GM23338 (cell line): ENCODE measurements around the gene TMEM120B. TPM values are rescaled to one million over a fixed set of nuclear protein-coding genes. Genes with fewer than 3 reads are reported as not detected.

Experiments
- ATAC-seq: fragments of 200-7000 bp; cut with Tn5 transposase; 3 replicates; pipeline ENCODE4 v1.9.1; 2020
- DNase-seq: peaks from one replicate; pipeline ENCODE4 v3.0.0-alpha.2; 2015; ENCODE audit warnings: low spot score
- H2AFZ ChIP-seq: fragments of 200-600 bp; sonication (generic); 2 replicates; pipeline ENCODE4 v1.8.0; 2016; ENCODE audit warnings: antibody characterized with exemption, mild to moderate bottlenecking, moderate library complexity
- H3F3A ChIP-seq: fragments of 200-600 bp; sonication (generic); replicated peaks from 2 replicates; pipeline ENCODE4 v1.8.0; 2017; ENCODE audit warnings: antibody characterized with exemption, mixed run types, low read depth
- H3K27ac ChIP-seq: fragments of 200-600 bp; sonication (generic); 2 replicates; pipeline ENCODE4 v1.6.1; 2016; ENCODE audit warnings: low read depth
- H3K27me3 ChIP-seq: fragments of 200-600 bp; sonication (generic); 2 replicates; pipeline ENCODE4 v1.8.0; 2016; ENCODE audit warnings: mild to moderate bottlenecking, mixed run types, moderate library complexity; ENCODE audit not compliant: insufficient read depth
- H3K36me3 ChIP-seq: fragments of 200-600 bp; sonication (generic); 2 replicates; pipeline ENCODE4 v1.8.0; 2016; ENCODE audit warnings: mild to moderate bottlenecking; ENCODE audit not compliant: insufficient read depth
- H3K4me1 ChIP-seq: fragments of 200-600 bp; sonication (generic); 2 replicates; pipeline ENCODE4 v1.8.0; 2016; ENCODE audit warnings: mild to moderate bottlenecking, moderate library complexity; ENCODE audit not compliant: insufficient read depth
- H3K4me2 ChIP-seq: fragments of 200-600 bp; sonication (generic); 2 replicates; pipeline ENCODE4 v1.7.1; 2017; ENCODE audit warnings: mixed run types
- H3K4me3 ChIP-seq: fragments of 200-600 bp; sonication (generic); 2 replicates; pipeline ENCODE4 v1.6.1; 2016; ENCODE audit warnings: mixed run types
- H3K79me2 ChIP-seq: fragments of 200-600 bp; sonication (generic); replicated peaks from 2 replicates; pipeline ENCODE4 v1.8.0; 2017; ENCODE audit warnings: mild to moderate bottlenecking; ENCODE audit not compliant: insufficient read depth
- H3K9me2 ChIP-seq: fragments of 200-600 bp; sonication (generic); 2 replicates; pipeline ENCODE4 v1.8.0; 2017; ENCODE audit not compliant: insufficient read depth
- H4K20me1 ChIP-seq: fragments of 200-600 bp; sonication (generic); replicated peaks from 2 replicates; pipeline ENCODE4 v1.8.0; 2017; ENCODE audit warnings: mild to moderate bottlenecking; ENCODE audit not compliant: insufficient read depth
- H3K27ac Mint-ChIP-seq: 2 replicates; pipeline ENCODE4 v1.8.0; 2020; ENCODE audit warnings: inconsistent platforms, mild to moderate bottlenecking, moderate library complexity, mixed read lengths
- H3K27me3 Mint-ChIP-seq: 3 replicates; pipeline ENCODE4 v1.8.0; 2022; ENCODE audit warnings: low read depth, mild to moderate bottlenecking, moderate library complexity, mixed read lengths, inconsistent platforms; ENCODE audit not compliant: insufficient read depth, poor library complexity
- H3K36me3 Mint-ChIP-seq: 3 replicates; pipeline ENCODE4 v1.8.0; 2021; ENCODE audit warnings: low read depth, mild to moderate bottlenecking, inconsistent platforms, moderate library complexity, mixed read lengths
- H3K4me1 Mint-ChIP-seq: 3 replicates; pipeline ENCODE4 v1.8.0; 2020; ENCODE audit warnings: mild to moderate bottlenecking, inconsistent platforms, mixed read lengths
- H3K4me3 Mint-ChIP-seq: 3 replicates; pipeline ENCODE4 v1.8.0; 2021; ENCODE audit warnings: moderate library complexity, mild to moderate bottlenecking, inconsistent platforms, mixed read lengths
- H3K9me3 Mint-ChIP-seq: 3 replicates; pipeline ENCODE4 v1.8.0; 2020; ENCODE audit warnings: moderate library complexity, mild to moderate bottlenecking, inconsistent platforms, mixed read lengths
- CREB1 ChIP-seq: fragments of 250-450 bp; sonication (Bioruptor Pico); IDR thresholded peaks from 2 replicates; pipeline ENCODE4 v1.5.0; 2020; ENCODE audit warnings: low read depth, mild to moderate bottlenecking, moderate library complexity
- ETS1 ChIP-seq: IDR thresholded peaks from 2 replicates; pipeline ENCODE4 v1.6.1; 2016; ENCODE audit warnings: antibody characterized with exemption
- EZH2phosphoT487 ChIP-seq: fragments of 200-600 bp; sonication (generic); IDR thresholded peaks from one replicate; pipeline ENCODE4 v1.8.1; 2018; ENCODE audit warnings: antibody characterized with exemption; ENCODE audit not compliant: unreplicated experiment
- JUNB ChIP-seq: IDR thresholded peaks from one replicate; pipeline ENCODE4 v1.6.1; 2016; ENCODE audit warnings: antibody characterized with exemption; ENCODE audit not compliant: unreplicated experiment
- NANOG ChIP-seq: IDR thresholded peaks from 2 replicates; pipeline ENCODE4 v1.6.1; 2016; ENCODE audit warnings: antibody characterized with exemption, borderline replicate concordance
- REST ChIP-seq: IDR thresholded peaks from one replicate; pipeline ENCODE4 v1.6.1; 2018; ENCODE audit warnings: antibody characterized with exemption; ENCODE audit not compliant: unreplicated experiment
- ZNF114 ChIP-seq: fragments of 250-450 bp; sonication (Bioruptor Pico); IDR thresholded peaks from 2 replicates; pipeline ENCODE4 v1.5.0; 2020; ENCODE audit warnings: mild to moderate bottlenecking, moderate library complexity
- ZNF331 ChIP-seq: fragments of 250-450 bp; sonication (Bioruptor Pico); IDR thresholded peaks from 2 replicates; pipeline ENCODE4 v1.5.0; 2020; ENCODE audit warnings: low read depth, mild to moderate bottlenecking, moderate library complexity
- ZNF462 ChIP-seq: fragments of 250-450 bp; sonication (Bioruptor Pico); IDR thresholded peaks from 2 replicates; pipeline ENCODE4 v1.5.0; 2020; ENCODE audit warnings: mild to moderate bottlenecking, moderate library complexity
- polyA plus RNA-seq: library from polyadenylated mRNA; unstranded; fragments of >200 nt; fragmentation: Nextera tagmentation; extraction: Ambion mirVana; gene quantifications from 2 replicates; pipeline ENCODE4 v1.2.1, GENCODE V29; 2016
- total RNA-seq: library from RNA; depleted of rRNA; stranded (reverse); fragments of >200 nt; shearing (Covaris generic); gene quantifications from 2 replicates; pipeline ENCODE4 v1.2.3, GENCODE V29; 2014

Gene TMEM120B
- total and polyA plus RNA-seq, 2 experiments from 2014 or later, result 15.0 to 36.0 TPM

- H3K36me3 ChIP-seq, result no peaks in the 10 kb centered on the region
- H3K4me2 ChIP-seq, result no peak overlapping the region
- H3K79me2 ChIP-seq, result peaks cover 81% of the 10 kb centered on the region
- H3K27ac ChIP-seq, result peak overlapping the region; percentile 65
- Mint-ChIP-seq H3K27me3 (peaks cover 11% of the 10 kb centered on the region), H3K4me1 (peaks cover 34% of the 10 kb centered on the region), H3K4me3 (no peak overlapping the region; the same call in 2 of the 3 replicates), H3K9me3 (no peaks in the 10 kb centered on the region; the same call in 1 of the 3 replicates), H3K27ac (peak overlapping the region; percentile 78), H3K36me3 (peaks cover 37% of the 10 kb centered on the region)
- peaks cover 39% of the 10 kb centered on the region for H4K20me1 ChIP-seq
- H3K4me3 ChIP-seq, result 0 out of 2 replicates have a peak overlapping the region, but pooled peaks have one; percentile 20
- H3K9me2 ChIP-seq, result no peaks in the 10 kb centered on the region
- DNase-seq (no peak), ATAC-seq (no peak)
- no peaks in the 10 kb centered on the region for H3K27me3 ChIP-seq
- H3K4me1 ChIP-seq, result peaks cover 12% of the 10 kb centered on the region
- no peak overlapping the region for H2AFZ ChIP-seq
- H3F3A ChIP-seq, result peaks cover 27% of the 10 kb centered on the region; the same call in 1 of the 2 replicates
- TF ChIP-seq CREB1 (CRISPR knock-in tag) (no peak), ZNF331 (CRISPR knock-in tag) (no peak), NANOG (no peak), ZNF462 (CRISPR knock-in tag) (no peak), EZH2phosphoT487 (no peak), ZNF114 (CRISPR knock-in tag) (no peak), JUNB (no peak), REST (no peak), ETS1 (no peak)
These were observed 3.4 kb downstream of the TMEM120B start for GRCh38 chr12:121715862-121716435.
